Measurements from ENCODE around the gene MTCH1. TPM values are rescaled to one million over a fixed set of nuclear protein-coding genes. Genes with fewer than 3 reads are reported as not detected.

MTCH1 gene
- total and polyA plus RNA-seq, 9 of the 15 experiments (the other 6 are each of a cell fraction or from before 2014, with no cell fraction given) = 7.9 to 161 (median 118) TPM

DNA sequence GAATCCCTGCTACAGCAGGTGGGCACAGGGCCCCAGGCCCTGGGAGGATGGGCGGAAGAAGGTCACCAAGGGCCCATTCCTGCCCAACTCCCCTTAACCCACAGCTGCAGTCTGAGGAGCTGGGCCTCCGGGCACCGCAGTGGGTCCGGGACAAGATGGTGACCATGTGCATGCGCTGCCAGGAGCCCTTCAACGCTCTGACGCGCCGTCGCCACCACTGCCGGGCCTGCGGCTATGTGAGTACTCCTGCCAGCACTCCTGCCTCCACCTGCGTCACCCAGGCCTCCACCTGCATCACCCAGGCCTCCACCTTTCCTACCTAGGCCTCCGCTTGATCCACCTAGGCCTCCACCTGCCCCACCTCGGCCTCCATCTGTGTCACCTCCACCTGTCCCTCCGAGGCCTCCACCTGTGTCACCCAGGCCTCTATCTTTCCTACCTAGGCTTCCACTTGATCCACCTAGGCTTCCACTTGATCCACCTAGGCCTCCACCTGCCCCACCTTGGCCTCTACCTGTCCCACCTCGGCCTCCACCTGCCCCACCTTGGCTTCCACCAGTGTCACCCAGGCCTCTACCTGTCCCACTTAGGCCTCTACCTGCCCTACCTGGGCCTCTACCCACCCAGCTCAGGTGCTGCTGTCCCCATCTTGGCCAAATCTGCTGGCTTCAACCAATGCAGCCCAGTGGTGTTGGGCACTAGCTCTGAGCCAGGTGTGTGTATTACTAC is 36.3 kb upstream of the MTCH1 start (continued):
- TF ChIP-seq NR2C1 (IDR thresholded peaks at IDR 0.05) (no peak), NR2C1 (tag; IDR thresholded peaks at IDR 0.05) (no peak), CHD4 (IDR thresholded peaks at IDR 0.05; ENCODE audit: insufficient read depth, insufficient replicate concordance, low read depth, low read length, poor library complexity, severe bottlenecking) (no peak), TEAD2 (tag; IDR thresholded peaks at IDR 0.05) (no peak), ARHGAP35 (IDR thresholded peaks at IDR 0.05; ENCODE audit: partially characterized antibody) (no peak), CBX5 (IDR thresholded peaks at IDR 0.05; ENCODE audit: borderline replicate concordance, low read depth) (no peak), SAFB (IDR thresholded peaks at IDR 0.05; ENCODE audit: borderline replicate concordance, low read depth, low read length) (no peak), TRIM24 (IDR thresholded peaks at IDR 0.05) (no peak), HOXB6 (CRISPR knock-in tag; IDR thresholded peaks at IDR 0.05; ENCODE audit: borderline replicate concordance) (no peak), ZNF668 (CRISPR knock-in tag; IDR thresholded peaks at IDR 0.05) (no peak), ZNF75A (CRISPR knock-in tag; IDR thresholded peaks at IDR 0.05) (no peak), NUFIP1 (IDR thresholded peaks at IDR 0.05; ENCODE audit: partially characterized antibody) (no peak), ZC3H4 (CRISPR knock-in tag; IDR thresholded peaks at IDR 0.05; ENCODE audit: borderline replicate concordance) (0 out of 2 replicates have a peak, but pooled peaks have one; percentile 26), SIN3B (IDR thresholded peaks at IDR 0.05; ENCODE audit: low read depth) (no peak)
- TF ChIP-seq, protein P1, sequence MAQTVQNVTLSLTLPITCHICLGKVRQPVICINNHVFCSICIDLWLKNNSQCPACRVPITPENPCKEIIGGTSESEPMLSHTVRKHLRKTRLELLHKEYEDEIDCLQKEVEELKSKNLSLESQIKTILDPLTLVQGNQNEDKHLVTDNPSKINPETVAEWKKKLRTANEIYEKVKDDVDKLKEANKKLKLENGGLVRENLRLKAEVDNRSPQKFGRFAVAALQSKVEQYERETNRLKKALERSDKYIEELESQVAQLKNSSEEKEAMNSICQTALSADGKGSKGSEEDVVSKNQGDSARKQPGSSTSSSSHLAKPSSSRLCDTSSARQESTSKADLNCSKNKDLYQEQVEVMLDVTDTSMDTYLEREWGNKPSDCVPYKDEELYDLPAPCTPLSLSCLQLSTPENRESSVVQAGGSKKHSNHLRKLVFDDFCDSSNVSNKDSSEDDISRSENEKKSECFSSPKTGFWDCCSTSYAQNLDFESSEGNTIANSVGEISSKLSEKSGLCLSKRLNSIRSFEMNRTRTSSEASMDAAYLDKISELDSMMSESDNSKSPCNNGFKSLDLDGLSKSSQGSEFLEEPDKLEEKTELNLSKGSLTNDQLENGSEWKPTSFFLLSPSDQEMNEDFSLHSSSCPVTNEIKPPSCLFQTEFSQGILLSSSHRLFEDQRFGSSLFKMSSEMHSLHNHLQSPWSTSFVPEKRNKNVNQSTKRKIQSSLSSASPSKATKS (CRISPR knock-in tag; IDR thresholded peaks at IDR 0.05) = no peak
- TF ChIP-seq, protein P2, sequence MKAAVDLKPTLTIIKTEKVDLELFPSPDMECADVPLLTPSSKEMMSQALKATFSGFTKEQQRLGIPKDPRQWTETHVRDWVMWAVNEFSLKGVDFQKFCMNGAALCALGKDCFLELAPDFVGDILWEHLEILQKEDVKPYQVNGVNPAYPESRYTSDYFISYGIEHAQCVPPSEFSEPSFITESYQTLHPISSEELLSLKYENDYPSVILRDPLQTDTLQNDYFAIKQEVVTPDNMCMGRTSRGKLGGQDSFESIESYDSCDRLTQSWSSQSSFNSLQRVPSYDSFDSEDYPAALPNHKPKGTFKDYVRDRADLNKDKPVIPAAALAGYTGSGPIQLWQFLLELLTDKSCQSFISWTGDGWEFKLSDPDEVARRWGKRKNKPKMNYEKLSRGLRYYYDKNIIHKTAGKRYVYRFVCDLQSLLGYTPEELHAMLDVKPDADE (conservative IDR thresholded peaks at IDR 0.05; ENCODE audit: control insufficient read depth, low read depth, low read length) = 0 out of 2 replicates have a peak, but pooled peaks have one; percentile 34
- TF ChIP-seq, protein P3, sequence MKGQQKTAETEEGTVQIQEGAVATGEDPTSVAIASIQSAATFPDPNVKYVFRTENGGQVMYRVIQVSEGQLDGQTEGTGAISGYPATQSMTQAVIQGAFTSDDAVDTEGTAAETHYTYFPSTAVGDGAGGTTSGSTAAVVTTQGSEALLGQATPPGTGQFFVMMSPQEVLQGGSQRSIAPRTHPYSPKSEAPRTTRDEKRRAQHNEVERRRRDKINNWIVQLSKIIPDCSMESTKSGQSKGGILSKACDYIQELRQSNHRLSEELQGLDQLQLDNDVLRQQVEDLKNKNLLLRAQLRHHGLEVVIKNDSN (CRISPR knock-in tag; IDR thresholded peaks at IDR 0.05) = 0 out of 2 replicates have a peak, but pooled peaks have one; percentile 9
- TF ChIP-seq, protein P4, sequence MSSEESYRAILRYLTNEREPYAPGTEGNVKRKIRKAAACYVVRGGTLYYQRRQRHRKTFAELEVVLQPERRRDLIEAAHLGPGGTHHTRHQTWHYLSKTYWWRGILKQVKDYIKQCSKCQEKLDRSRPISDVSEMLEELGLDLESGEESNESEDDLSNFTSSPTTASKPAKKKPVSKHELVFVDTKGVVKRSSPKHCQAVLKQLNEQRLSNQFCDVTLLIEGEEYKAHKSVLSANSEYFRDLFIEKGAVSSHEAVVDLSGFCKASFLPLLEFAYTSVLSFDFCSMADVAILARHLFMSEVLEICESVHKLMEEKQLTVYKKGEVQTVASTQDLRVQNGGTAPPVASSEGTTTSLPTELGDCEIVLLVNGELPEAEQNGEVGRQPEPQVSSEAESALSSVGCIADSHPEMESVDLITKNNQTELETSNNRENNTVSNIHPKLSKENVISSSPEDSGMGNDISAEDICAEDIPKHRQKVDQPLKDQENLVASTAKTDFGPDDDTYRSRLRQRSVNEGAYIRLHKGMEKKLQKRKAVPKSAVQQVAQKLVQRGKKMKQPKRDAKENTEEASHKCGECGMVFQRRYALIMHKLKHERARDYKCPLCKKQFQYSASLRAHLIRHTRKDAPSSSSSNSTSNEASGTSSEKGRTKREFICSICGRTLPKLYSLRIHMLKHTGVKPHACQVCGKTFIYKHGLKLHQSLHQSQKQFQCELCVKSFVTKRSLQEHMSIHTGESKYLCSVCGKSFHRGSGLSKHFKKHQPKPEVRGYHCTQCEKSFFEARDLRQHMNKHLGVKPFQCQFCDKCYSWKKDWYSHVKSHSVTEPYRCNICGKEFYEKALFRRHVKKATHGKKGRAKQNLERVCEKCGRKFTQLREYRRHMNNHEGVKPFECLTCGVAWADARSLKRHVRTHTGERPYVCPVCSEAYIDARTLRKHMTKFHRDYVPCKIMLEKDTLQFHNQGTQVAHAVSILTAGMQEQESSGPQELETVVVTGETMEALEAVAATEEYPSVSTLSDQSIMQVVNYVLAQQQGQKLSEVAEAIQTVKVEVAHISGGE (CRISPR knock-in tag; IDR thresholded peaks at IDR 0.05) = no peak
